ENCODE measurements around the gene CMTM6.
"Not testable (repeated sequence)": the region's sequence is repeated elsewhere in the genome, so short reads cannot be mapped to it uniquely, and the experiment has no call there.

CMTM6 gene, protein sequence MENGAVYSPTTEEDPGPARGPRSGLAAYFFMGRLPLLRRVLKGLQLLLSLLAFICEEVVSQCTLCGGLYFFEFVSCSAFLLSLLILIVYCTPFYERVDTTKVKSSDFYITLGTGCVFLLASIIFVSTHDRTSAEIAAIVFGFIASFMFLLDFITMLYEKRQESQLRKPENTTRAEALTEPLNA

DNA sequence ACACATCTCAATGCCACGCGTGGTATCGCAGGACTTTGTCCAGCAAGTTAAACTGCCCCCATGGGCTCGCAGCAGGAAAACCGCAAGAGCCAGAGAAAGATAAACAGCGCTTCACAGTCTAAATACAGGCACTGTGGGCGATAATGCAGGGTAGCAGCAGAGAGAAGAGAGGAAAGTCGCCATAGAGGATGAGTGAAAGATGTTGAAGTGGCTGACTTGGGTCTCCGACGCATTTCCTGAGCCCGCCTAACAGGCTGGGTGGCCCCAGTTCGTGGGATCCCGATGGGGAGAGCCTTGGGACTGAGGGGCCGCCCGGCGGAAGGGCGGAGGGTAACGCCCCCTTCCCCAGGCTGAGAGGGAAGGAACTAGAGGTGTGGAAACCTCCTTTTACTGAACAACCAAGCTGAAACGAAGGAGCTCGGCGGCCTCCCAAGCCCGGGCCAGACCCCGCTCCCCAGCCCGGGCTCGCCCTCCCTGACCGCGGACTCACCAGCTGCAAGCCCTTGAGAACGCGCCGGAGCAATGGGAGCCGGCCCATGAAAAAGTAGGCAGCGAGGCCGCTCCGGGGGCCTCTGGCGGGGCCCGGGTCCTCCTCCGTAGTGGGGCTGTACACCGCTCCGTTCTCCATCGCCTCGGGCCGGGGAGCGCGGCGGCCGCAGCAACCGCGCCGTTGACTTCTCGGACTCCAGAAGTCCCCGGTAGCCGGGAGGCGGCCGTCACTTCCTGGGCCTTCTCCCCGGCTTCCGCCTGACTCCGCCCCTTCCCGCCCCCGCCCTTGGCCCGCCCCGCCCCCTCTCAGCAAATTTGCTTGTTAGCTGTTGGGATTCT, at the start of gene CMTM6:
Gene CMTM6, minus strand, starts transcription at position 735 of the 828 bp plus-strand sequence. Its CDS starts 107 bp downstream, at position 628.
- DNase-seq: peak; percentile 64 to 74

DNA sequence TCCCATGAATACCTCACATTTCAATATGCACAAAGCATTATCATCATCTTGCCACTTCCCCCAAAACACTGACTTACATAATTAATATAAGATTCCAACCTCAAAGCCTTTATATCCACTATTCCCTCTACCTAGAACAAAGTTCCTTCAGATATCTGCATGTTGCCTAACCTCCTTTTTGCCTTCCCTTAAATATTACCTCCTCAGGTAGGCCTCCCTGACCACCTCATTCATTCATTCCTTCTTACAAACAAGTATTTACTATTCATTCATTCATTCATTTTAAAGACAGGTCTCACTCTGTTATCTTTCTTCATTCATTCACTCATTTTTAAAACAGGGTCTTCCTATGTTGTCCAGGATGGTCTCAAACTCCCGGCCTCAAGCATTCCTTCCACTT, 49.4 kb upstream of the CMTM6 start:
- no peak for DNase-seq

DNA sequence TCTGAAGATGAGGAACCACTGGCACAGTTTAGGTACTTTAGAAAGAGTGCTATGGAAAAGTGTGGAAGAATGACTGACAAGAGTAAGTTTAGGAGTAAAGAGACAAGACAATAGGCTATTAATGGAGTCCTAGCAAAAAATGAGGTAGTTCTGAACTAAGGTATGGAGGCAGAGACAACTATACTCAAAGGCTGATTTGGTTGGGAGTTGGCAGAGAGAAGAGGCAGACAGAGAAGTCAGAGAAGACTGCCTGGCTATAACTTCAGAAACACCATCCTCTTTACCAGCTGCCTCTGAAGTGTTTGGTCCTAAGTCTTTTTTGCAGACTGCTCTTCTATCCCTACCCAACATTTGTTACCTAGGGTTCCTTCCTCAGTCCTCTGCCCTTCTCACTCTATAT, 48.8 kb upstream of the CMTM6 start:
- no peak for DNase-seq

DNA sequence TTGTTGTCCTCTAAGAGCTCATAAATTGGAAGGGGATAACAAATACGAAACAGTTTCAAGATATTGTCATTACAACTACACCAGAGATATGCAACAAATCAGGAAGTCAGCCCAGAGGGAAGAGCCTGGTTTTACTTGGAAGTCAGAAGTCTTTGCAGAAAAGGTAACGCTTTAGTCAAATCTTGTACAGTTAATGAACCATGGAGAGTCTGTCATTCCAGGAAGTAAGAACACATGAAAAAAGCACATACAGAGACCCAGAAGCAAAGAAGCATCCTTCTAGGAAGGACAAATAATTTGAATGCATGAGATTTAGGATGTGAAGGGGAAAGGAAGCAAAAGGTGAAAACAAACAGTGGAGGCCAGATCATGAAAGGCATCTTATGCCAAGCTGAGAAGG, 48.4 kb upstream of the CMTM6 start:
- no peak for DNase-seq

DNA sequence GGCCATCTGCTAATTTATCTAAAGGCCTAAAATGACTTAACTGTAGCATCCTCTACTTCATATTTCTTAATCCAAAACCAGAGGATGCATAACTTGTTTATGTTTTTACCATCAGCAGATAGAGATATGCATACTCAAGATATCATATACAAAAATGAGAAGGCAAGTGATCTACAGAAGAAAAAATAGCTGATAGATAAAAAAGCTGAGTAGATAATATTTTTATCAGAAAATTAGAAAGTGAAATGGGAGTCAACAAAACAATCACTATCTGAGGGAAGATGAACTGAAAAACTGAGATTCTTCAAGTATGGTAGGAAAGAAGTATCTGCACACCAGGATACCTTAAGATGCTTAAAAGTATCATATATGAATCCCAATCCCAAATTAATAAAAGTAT, 42.7 kb upstream of the CMTM6 start:
- no peak for DNase-seq

DNA sequence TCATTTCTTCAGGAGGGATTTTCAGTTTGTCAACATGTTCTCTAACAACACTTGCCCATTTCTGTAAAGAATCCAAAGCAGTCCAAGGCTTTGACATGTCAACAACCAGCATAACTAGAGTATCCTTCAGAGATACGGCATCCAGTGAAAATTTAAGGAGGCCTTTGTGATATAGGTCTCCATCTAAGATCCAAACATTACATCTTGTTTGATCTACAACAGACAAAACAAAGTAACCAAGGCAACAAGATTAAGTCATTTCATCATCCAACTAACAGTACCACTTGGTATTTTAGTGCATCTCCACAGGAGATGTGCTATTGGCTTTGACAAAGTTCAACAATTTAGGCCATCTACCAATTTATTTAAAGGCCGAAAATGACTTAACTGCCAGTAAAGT, 42.2 kb upstream of the CMTM6 start:
- DNase-seq: no peak

DNA sequence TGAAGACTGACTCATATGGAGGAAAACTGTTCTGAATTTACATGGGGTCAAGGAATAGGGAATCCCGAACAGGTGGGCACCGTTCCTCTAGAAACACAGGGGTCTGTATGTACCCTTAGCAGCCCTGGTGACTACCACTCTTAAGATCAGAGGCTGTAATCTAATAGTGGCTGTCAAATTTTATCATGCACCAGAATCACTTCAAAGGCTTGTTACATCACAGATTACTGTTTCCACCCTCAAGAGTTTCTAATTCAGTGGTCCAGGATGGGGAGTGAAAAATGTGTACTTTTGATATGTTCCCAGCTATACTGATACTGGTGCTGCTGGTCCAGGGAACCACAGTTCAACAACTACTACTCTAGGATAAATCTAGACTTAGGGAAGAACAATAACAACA, 40.2 kb upstream of the CMTM6 start:
- no peak for DNase-seq

DNA sequence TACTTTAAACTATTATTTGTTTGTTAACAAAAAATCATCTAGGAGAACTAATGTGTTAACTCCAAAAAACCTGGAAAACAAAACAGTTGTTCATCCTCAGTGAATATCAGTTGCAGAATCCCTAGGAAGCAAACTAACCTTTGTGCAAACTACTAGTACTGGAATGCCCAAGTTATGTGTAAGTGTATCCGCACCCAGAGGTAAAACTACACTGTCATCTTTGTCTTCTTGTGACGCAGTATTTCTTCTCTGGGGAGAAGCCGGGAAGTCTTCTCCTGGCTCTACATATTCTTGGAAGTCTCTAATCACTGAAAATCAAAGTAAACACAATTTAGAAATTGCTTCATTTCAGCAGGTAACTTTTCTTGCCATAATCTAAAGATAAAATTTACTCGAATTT, 38.2 kb upstream of the CMTM6 start:
- DNase-seq: no peak

DNA sequence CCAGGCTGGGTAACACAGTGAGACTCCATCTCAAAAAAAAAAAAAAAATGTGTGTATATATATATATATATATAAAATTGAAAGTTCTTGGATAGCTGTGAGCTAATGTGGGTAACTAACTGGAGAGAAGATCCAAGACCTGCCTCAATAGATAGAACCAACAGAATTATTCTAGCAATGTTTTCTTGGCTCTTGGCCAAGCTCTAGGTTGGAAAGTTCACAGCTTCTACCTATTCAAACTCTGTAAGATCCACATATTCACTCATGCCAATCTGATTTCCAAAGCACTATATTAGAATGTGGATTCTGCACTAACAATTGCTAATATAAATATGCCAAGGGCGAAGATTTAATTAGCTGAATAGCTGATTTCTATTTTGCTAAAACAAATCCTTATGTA, 29.8 kb upstream of the CMTM6 start:
- DNase-seq: no peak

DNA sequence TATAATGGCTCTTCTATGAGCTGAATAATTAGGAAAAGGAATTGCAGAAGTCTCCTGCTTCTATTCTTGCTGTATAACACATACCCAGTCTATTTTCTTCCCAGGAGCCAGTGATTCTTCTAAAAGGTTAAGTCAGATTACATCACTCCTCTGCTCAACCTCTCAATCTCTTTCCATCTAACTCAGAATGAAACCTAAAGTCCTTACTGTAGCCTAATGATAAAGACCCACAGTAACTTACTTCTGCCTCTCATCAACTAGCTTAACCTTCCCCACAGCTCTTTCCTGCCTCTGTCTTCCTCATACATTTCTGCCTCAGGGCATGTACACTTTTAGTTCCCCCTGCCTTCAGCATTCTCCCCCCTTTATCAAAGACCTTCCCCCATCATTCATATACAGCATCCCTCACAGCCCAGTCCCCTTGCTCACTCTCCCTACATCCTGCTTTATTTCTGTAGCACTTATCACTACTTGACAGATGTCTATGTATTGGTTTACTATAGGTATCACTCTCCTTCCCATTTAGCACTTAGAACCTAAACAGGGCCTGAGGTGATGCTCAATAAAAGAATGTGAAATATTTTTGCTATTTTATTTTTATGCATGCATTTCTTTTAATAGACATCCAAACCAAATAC, 28.5 kb upstream of the CMTM6 start:
- no peak for DNase-seq

DNA sequence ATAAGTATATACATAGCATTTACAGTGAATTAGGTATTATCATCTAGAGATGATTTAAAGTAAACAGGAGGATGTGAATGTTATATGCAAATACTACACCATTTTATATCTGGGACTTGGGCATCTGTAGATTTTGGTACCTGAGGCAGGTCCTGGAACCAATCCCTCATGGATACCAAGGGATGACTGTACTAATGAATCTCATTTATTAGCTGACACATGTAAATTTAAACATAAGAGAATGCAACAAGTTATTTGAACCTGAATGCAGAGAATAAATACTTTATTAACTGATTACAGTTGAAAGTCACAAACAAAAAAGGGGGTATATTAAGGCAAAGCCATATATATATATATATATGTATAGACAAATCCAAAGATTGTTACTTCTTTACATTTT, 23.1 kb upstream of the CMTM6 start:
- DNase-seq: no peak

DNA sequence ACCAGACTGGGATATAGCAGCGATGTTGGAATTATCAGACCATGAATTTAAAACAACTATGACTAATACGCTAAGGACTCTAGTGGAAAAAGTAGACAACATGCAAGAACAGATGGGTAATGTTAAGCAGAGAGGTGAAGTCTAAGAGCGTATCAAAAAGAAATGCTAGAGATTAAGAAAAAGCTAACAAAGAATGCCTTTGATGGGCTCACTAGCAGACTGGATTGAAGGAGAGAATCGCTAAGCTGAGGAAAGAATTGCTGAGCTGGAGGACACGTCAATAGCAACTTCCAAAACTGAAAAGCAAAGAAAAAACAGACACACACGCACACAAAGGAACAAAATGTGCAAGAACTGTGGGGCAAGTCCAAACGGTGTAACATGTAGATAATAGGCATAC, 20.0 kb upstream of the CMTM6 start:
- DNase-seq: no peak

DNA sequence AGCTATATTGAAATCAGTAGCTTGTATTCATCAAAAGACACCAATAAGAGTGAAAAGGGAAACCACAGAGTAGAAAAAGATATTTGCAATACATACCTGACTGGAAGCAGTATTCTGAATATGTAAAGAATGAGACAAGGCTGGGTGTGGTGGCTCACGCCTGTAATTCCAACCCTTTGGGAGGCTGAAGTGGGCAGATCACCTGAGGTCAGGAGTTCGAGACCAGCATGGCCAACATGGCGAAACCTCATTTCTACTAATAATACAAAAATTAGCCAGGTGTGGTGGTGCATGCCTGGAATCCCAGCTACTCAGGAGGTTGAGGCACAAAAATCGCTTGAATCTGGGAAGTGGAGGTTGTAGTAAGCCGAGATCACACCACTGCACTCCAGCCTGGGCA, 16.3 kb upstream of the CMTM6 start:
- DNase-seq: not testable (repeated sequence)

DNA sequence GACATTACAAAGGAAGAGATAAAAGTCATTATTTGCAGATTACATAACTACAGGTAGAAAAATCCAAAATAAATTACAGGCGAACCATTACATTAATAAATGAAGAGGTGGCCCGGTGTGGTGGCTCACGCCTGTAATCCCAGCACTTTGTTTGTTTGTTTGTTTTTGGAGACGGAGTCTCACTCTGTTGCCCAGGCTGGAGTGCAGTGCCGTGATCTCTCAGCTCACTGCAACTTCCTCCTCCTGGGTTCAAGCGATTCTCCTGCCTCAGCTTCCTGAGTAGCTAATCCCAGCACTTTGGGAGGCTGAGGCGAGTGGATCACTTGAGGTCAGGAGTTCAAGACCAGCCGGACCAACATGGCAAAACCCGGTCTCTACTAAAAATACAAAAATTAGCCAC, 14.1 kb upstream of the CMTM6 start:
- not testable (repeated sequence) for DNase-seq

DNA sequence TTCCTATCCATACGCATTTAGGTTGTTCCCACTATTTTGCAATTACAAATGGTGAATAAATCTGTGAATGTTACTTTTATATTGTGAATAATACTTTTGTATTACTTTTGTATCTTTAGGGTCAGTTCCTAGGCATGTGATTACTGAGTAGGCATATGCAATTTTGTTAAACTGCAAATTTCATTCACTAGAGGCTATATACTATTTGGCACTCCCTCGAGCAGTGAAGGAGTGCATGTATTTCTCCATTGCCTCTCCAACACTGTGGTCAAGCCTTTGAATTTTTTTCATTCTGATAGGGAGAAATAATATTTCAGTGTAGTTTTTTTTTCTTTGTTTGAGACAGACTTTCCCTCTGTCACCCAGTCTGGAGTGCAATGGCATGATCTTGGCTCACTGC, 8.4 kb upstream of the CMTM6 start:
- no peak for DNase-seq

DNA sequence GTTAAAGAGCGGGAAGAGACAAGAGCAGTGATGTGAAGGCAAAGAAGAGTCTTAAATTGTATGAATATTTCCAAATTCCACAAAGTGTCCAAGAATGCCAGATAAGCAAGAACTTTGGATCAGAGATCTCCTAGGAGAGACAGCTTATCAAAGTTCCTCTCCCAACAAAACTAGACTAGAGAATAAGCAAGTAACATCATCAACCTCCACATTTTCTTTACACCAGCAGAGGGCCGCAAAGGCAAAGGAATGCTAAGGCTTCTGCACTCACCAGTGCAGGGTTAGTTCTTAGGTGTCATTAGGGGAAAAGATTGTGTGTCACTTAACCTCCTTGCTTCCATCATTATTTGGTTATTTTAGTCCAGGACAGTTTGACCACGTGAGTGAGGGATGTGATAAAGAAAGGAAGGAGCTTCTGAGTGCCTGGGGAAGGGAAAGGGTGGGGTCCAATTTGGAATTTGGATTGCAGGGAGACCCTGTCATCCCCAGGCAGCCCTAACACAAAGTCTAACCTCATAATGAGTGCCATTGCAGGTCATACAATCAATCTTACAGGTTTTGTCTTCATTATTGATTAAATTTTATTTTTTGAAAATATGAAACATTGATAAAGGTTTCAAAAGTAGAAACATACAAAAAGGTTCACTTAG, 7.5 kb upstream of the CMTM6 start:
- peak; percentile 30 to 53 for DNase-seq

DNA sequence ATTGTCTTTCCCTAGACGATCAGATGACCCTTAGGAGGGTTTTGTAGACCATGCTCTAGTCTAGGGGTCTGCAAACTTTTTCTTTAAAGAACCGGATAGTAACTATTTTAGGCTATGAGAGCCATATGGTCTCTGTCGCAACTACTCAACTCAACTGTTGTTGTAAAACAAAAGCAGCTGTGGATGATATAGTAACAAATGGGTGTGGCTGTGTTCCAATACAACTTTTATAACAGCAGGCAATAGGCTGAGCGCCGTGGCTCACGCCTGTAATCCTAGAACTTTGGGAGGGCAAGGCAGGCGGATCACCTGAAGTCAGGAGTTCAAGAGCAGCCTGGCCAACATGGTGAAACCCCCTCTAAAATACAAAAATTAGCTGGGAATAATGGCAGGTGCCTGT, 6.1 kb upstream of the CMTM6 start:
- DNase-seq: no peak

DNA sequence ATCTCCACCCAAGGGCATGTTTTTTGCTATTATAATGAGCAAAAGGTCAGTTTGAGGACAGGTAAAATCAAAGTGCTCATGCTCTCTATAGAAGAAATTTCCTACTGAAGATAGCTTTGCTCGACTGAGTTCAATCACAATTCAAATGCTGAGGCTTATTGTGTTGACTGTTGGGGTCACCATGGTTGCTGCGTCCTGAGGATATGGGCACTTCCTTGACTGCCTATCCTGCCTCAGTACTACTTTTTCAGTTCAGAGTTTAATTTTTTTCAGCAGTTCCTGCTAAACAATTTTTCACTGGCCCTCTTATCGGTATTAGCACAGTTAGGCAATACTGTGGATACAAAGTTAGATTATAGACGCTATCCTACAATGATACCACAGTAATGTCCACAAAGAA, 3.8 kb upstream of the CMTM6 start:
- no peak for DNase-seq

DNA sequence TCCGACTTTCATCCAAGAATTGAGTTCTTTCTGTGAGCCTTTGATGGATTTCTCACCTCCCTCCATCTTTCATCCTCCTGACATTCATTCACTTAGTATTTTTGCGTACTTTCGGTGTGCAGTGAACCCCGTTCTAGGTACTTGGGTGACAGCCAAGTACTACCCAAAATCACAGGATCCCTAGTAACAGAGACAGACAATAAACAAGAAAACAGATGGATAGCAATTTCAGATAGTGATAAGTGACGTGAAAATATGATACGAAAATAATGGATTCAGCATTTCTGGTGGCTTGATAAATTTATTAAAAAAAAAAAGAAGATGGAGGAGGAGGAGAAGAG, 264 bp upstream of the CMTM6 start:
- no peak for DNase-seq

DNA sequence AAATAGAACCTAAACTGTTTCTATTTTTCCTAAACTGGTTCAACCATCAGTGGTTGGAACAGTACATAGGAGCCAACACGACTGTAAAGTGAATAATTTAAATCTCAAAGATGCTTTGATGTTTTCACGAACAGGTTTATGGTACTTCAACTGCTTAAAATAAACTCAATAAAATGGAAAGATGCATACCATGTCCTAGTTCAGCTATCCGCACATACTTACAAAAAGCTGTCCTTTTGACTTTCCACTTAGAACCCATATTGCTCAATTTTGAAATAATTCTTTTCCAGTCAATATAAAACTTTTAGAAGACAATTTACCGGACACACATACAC, 902 bp downstream of the CMTM6 start:
- DNase-seq: no peak

DNA sequence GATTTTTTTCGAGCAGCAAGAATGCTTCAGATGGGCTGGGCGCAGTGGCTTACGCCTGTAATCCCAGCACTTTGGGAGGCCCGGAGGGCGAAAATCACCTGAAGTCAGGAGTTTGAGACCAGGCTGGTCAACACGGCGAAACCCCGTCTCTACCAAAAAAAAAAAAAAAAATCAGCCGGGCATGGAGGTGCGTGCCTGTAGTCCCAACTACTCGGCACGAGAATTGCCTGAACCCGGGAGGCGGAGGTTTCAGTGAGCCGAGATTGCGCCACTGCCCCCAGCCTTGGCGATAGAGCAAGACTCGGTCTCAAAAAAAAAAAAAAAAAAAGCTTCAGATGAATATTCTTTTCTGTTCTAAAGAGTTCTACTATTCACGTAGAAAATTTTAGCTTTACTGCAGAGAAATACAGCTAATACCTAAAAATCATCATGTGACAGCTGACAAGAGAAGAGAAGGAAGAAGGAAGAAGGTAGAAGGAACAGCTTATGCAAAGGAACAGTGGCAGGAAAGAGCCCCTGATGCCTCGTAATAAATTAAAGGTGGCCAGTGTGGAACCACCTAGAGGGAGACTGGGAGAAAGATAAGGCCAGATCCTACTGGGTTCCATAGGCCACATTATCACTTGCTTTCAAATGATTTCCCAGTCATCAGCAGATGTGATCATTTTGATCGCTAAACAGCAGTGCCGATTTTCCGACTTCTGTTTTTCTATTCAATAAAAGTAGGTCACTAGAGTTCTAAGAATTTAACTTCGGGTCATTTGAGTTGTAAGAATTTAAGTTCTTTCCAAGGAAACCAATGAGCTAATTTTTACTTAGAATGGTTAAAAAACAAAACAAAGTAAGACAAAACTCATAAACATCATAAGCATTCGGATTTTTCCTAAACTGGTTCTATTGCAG, 1.5 kb downstream of the CMTM6 start:
- DNase-seq: no peak

DNA sequence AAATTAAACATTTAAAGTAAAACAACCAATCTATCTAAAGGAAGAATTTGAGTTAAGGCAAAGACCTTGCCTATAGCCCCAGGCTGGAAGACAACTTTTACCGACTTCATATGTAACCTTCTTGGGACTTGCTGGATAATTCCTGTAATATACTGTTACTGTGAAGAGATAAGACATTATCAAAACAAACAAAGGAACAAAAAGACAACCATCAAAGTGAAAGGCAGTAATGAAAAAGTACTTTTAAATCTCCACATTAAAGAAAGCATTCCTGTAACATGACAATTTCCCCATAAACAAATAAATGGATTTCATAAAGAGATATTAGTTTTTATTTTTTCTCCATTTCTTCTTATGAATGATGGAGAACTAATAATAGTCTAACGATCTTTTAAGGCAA, 2.4 kb downstream of the CMTM6 start:
- DNase-seq: no peak

DNA sequence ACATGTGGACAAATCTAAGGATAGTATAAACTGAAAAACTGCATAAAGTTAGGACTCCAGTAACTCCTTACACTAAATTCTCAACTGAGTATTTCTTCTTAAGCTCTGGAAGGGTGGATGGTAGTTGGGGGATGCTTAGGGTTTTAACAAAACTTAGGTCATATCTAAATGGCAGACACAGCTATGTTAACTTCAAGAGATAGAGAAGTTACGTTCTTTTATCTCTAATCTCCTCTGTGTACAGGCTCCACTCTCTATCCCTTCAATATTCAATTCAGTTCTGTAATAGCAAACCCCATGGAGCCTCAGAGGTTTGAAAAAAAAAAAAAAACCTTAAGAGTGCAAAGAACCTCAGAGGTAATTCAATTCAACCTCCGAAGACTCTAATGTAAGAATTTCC, 3.1 kb downstream of the CMTM6 start:
- DNase-seq: no peak
